Fibroblast of mammary gland (primary cell): ENCODE results near the gene WDR48.

Source experiments
- DNase-seq: peaks from one replicate; pipeline ENCODE4 v3.0.0-alpha.2; 2010; ENCODE audit warnings: low read depth
- H3K4me3 ChIP-seq: 2 replicates; pipeline ENCODE4 v1.5.1; 2011; ENCODE audit warnings: low read depth, mild to moderate bottlenecking, low read length, moderate library complexity; ENCODE audit not compliant: control insufficient read depth
- CTCF ChIP-seq: conservative IDR thresholded peaks from 2 replicates; pipeline ENCODE4 v1.5.1; 2011; ENCODE audit warnings: low read depth, low read length, inconsistent platforms; ENCODE audit not compliant: control insufficient read depth, insufficient read depth

Gene WDR48

GRCh38 chr3:39118079-39118478, 66.3 kb downstream of the WDR48 start:
- TF ChIP-seq CTCF: no peak
- DNase-seq: no peak
- H3K4me3 ChIP-seq: no peak overlapping the region

- H3K4me3 ChIP-seq: no peak overlapping the region
- no peak for TF ChIP-seq CTCF
Observed at GRCh38 chr3:39118931-39119660, 67.3 kb downstream of the WDR48 start.

GRCh38 chr3:39121621-39122020, 69.8 kb downstream of the WDR48 start:
- H3K4me3 ChIP-seq: no peak overlapping the region
- DNase-seq: no peak
- TF ChIP-seq CTCF: no peak

More at GRCh38 chr3:39118931-39119660, 67.3 kb downstream of the WDR48 start:
- DNase-seq: no peak

- DNase-seq: no peak
- TF ChIP-seq CTCF: no peak
- no peak overlapping the region for H3K4me3 ChIP-seq
Observed at GRCh38 chr3:39122813-39123212, 71.0 kb downstream of the WDR48 start.

GRCh38 chr3:39124876-39125840, 73.3 kb downstream of the WDR48 start:
- DNase-seq: peak; percentile 41
- peak; percentile 44 for TF ChIP-seq CTCF

GRCh38 chr3:39125841-39126500, 74.2 kb downstream of the WDR48 start:
- no peak for DNase-seq
- no peak overlapping the region for H3K4me3 ChIP-seq
- TF ChIP-seq CTCF: no peak

More at GRCh38 chr3:39124876-39125840, 73.3 kb downstream of the WDR48 start:
- H3K4me3 ChIP-seq: no peak overlapping the region
